B cell (primary cell): ENCODE data around the gene FAR2. TPM values are rescaled to one million over a fixed set of nuclear protein-coding genes. Genes with fewer than 3 reads are reported as not detected.

Experiments used
- ATAC-seq: fragments of 200-7000 bp; cut with Tn5 transposase; one replicate; pipeline ENCODE4 v1.10.0; 2021; ENCODE audit warnings: low read depth, mild to moderate bottlenecking, moderate number of reproducible peaks, moderate library complexity
- CTCF ChIA-PET: fragments of 350-600 bp; sonication (Branson Sonifier 250); formaldehyde crosslinking; loops from one replicate; lab custom pipeline; 2021; ENCODE audit warnings: antibody characterized with exemption, inconsistent platforms; lab: Charles Lee
- POLR2A ChIA-PET: fragments of 350-600 bp; sonication (Branson Sonifier 250); formaldehyde crosslinking; loops from one replicate; lab custom pipeline; 2021; ENCODE audit warnings: antibody characterized with exemption; lab: Charles Lee
- DNase-seq: peaks from one replicate; pipeline ENCODE4 v3.0.0; 2013
- H2AFZ ChIP-seq: 2 replicates; pipeline ENCODE4 v1.6.1; 2012; ENCODE audit warnings: mild to moderate bottlenecking, low read depth, low read length; ENCODE audit not compliant: insufficient read depth, poor library complexity, severe bottlenecking
- H3K27ac ChIP-seq, 2 donors: 1 replicate in 1 of 2; 2 replicates in 1 of 2; pipeline ENCODE4 v1.5.1; 2012 to 2013; ENCODE audit warnings: low read length in 2 of 2, mild to moderate bottlenecking in 2 of 2, moderate library complexity in 1 of 2
- H3K27me3 ChIP-seq, 4 experiments: fragments of 200-600 bp in 1 of 4; sonication (generic) in 1 of 4; replicated peaks in 1 of 4; 1 replicate in 2 of 4; 2 replicates in 2 of 4; pipeline versions ENCODE4 v1.6.1 to v1.7.0; 2013 to 2016; ENCODE audit warnings: low read length in 3 of 4, mild to moderate bottlenecking in 2 of 4, mixed read lengths in 1 of 4, moderate library complexity in 1 of 4; ENCODE audit not compliant: insufficient read depth in 4 of 4, control insufficient read depth in 3 of 4; ENCODE audit errors: control extremely low read depth in 1 of 4
- H3K36me3 ChIP-seq, 2 experiments: replicated peaks in 1 of 2; 1 replicate in 1 of 2; 2 replicates in 1 of 2; pipeline versions ENCODE4 v1.6.1 to v1.7.1; 2013; ENCODE audit warnings: low read length in 1 of 2; ENCODE audit not compliant: insufficient read depth in 2 of 2, control insufficient read depth in 1 of 2; ENCODE audit errors: control extremely low read depth in 1 of 2, extremely low read depth in 1 of 2
- H3K4me1 ChIP-seq, 2 donors: fragments of 200-600 bp in 1 of 2; sonication (generic) in 1 of 2; 1 replicate in 1 of 2; 2 replicates in 1 of 2; pipeline versions ENCODE4 v1.5.1 to v1.6.1; 2013 to 2017; ENCODE audit warnings: low read length in 2 of 2; ENCODE audit not compliant: control insufficient read depth in 2 of 2, insufficient read depth in 2 of 2
- H3K4me2 ChIP-seq: replicated peaks from 2 replicates; pipeline ENCODE3; 2012; ENCODE audit warnings: mild to moderate bottlenecking, low read depth, low read length; ENCODE audit not compliant: poor library complexity, severe bottlenecking
- H3K4me3 ChIP-seq, 5 experiments: fragments of 200-600 bp in 1 of 5; sonication (generic) in 1 of 5; 1 replicate in 3 of 5; 2 replicates in 2 of 5; pipeline versions ENCODE4 v1.5.1 to v1.7.0; 2011 to 2016; ENCODE audit warnings: low read length in 4 of 5, mild to moderate bottlenecking in 4 of 5, low read depth in 2 of 5, control low read depth in 1 of 5, moderate library complexity in 1 of 5; ENCODE audit not compliant: insufficient read depth in 1 of 5; ENCODE audit errors: control extremely low read depth in 1 of 5, extremely low read depth in 1 of 5
- H3K79me2 ChIP-seq: fragments of 200-600 bp; sonication (generic); one replicate; pipeline ENCODE4 v1.6.0; 2016; ENCODE audit warnings: low read length; ENCODE audit not compliant: control insufficient read depth, insufficient read depth
- H3K9ac ChIP-seq: fragments of 200-600 bp; sonication (generic); 2 replicates; pipeline ENCODE4 v1.6.1; 2017; ENCODE audit warnings: mild to moderate bottlenecking, low read length, moderate library complexity
- H3K9me3 ChIP-seq, 3 donors: one replicate each; pipeline versions ENCODE4 v1.6.1 to v1.7.1; 2013; ENCODE audit warnings: low read length in 2 of 3; ENCODE audit not compliant: control insufficient read depth in 2 of 3, insufficient read depth in 1 of 3; ENCODE audit errors: control extremely low read depth in 1 of 3
- H4K20me1 ChIP-seq: 2 replicates; pipeline ENCODE4 v1.6.0; 2012; ENCODE audit warnings: mild to moderate bottlenecking, low read length; ENCODE audit not compliant: insufficient read depth, control insufficient read depth, poor library complexity, severe bottlenecking
- H3K27ac Mint-ChIP-seq: one replicate; pipeline ENCODE4 v1.8.0; 2021; ENCODE audit warnings: mixed read lengths
- H3K27me3 Mint-ChIP-seq: one replicate; pipeline ENCODE4 v1.8.0; 2021; ENCODE audit warnings: mixed read lengths
- H3K4me1 Mint-ChIP-seq: one replicate; pipeline ENCODE4 v1.8.0; 2021; ENCODE audit warnings: mixed read lengths
- H3K4me3 Mint-ChIP-seq: one replicate; pipeline ENCODE4 v1.8.0; 2021; ENCODE audit warnings: mixed read lengths
- H3K9me3 Mint-ChIP-seq: one replicate; pipeline ENCODE4 v1.8.0; 2022; ENCODE audit warnings: mixed read lengths; ENCODE audit not compliant: insufficient read depth
- EZH2 ChIP-seq: IDR thresholded peaks from 2 replicates; pipeline ENCODE4 v1.6.1; 2012; ENCODE audit warnings: borderline replicate concordance, low read depth, mild to moderate bottlenecking, moderate library complexity, low read length; ENCODE audit not compliant: insufficient read depth, poor library complexity, severe bottlenecking
- WGBS: methylation state at CpG from one replicate; pipeline ENCODE4 v1.1.5; 2013; ENCODE audit warnings: missing lambda C conversion rate; ENCODE audit not compliant: insufficient coverage; 5-methylcytosine and 5-hydroxymethylcytosine counted together
- intact Hi-C: fragments of 100-400 bp; cut with micrococcal nuclease; formaldehyde crosslinking; loops from one replicate; pipeline ENCODE4 v1.10.0; 2022
- polyA plus RNA-seq: library from polyadenylated mRNA; depleted of rRNA; stranded (reverse); fragments of >200 nt; gene quantifications from 2 replicates; pipeline ENCODE4 v1.2.3, GENCODE V29; 2012
- total RNA-seq, 2 donors: library from RNA; stranded (reverse); fragments of 120-200 nt in 1 of 2; gene quantifications; 1 replicate in 1 of 2; 2 replicates in 1 of 2; pipeline versions ENCODE4 v1.2.3 to v1.2.4, GENCODE V29; 2013 to 2022
- TF ChIP-seq, protein P1 (sequence below): fragments of 200-600 bp; IDR thresholded peaks from one replicate; pipeline ENCODE4 v1.8.0; 2022; ENCODE audit warnings: antibody characterized with exemption, mild to moderate bottlenecking

FAR2 gene
- total and polyA plus RNA-seq, 2 donors (not counting 1 experiment from before 2014, with no cell fraction given), result 0.39 TPM; not detected in 1

DNA sequence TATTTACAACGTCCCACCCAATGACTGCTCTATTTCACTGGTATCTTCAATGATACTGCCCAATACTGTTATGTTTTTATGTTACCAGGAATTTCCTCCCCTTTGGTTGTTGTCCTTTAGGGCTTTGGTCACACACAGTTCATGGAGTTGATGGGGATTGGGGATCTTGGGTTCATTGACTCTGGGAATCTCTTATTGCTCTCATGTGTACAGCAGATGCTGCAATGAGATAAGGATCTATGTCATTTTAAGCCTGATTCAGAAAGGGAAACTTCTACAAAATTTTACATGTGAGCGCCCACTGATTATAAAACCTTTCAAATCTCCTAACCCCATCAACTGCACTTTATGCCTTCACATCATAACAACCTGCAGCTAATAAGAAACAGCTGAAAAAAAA, 67.2 kb downstream of the FAR2 start:
- Histone ChIP-seq H3K4me2 (no peak overlapping the region), H3K79me2 (no peaks in the 10 kb centered on the region), H3K4me1 (no peaks in the 10 kb centered on the region), H4K20me1 (no peaks in the 10 kb centered on the region), H2AFZ (no peak overlapping the region), H3K9me3 (peaks cover 0 to 5% (median 0%) of the 10 kb centered on the region in 3 donors), H3K27me3 (no peaks in the 10 kb centered on the region), H3K9ac (no peak overlapping the region), H3K36me3 (no peaks in the 10 kb centered on the region), H3K4me3 (no peak overlapping the region), H3K27ac (no peak overlapping the region)
- DNase-seq (no peak), ATAC-seq (no peak)
- Mint-ChIP-seq H3K4me1 (no peaks in the 10 kb centered on the region), H3K27me3 (no peaks in the 10 kb centered on the region), H3K4me3 (no peak overlapping the region), H3K27ac (no peak overlapping the region), H3K9me3 (peaks cover under 1% of the 10 kb centered on the region)
- WGBS, result no CpG with 5 or more reads among the region's 2 CpGs
- no peak for TF ChIP-seq EZH2
- TF ChIP-seq, protein P1, sequence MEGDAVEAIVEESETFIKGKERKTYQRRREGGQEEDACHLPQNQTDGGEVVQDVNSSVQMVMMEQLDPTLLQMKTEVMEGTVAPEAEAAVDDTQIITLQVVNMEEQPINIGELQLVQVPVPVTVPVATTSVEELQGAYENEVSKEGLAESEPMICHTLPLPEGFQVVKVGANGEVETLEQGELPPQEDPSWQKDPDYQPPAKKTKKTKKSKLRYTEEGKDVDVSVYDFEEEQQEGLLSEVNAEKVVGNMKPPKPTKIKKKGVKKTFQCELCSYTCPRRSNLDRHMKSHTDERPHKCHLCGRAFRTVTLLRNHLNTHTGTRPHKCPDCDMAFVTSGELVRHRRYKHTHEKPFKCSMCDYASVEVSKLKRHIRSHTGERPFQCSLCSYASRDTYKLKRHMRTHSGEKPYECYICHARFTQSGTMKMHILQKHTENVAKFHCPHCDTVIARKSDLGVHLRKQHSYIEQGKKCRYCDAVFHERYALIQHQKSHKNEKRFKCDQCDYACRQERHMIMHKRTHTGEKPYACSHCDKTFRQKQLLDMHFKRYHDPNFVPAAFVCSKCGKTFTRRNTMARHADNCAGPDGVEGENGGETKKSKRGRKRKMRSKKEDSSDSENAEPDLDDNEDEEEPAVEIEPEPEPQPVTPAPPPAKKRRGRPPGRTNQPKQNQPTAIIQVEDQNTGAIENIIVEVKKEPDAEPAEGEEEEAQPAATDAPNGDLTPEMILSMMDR, result no peak
- ChIA-PET POLR2A (no interaction called here), CTCF (no interaction called here)
- intact Hi-C loops, result no loop called here

DNA sequence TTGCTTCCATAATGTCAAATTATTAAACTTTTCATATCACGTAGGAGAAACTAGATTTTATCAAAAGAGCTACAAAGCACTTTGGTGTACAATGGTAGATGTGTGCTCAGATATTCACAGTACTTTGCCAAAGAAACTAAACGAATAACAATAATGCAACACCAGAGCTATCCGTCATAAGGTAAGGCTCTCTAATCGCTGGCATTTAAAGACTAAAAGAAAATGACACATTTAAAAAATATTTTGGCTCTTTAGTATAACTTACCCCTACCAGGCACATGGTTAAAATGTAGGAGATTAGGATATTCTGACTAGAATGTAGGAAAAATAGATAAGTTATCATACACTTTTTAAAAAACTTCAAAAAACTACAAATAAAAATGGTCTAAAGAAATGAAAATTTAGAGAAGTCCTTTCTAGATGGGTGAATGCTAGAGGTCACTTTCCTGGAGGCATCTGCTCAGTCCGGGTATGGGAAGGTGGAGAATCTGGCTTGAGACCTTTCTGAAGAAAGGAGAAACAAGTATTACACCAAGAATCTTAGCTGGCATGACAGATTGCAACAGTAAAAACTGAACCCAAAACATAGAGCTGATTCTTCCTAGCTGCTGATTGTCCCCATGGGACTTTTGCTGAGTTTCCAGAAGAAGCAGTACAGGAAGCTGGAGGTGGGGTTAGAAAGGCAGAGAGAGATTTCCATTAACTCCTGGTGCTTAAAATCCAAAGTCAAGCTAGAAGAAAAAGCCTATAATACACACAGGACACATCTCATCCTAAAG, 67.9 kb downstream of the FAR2 start:
- Mint-ChIP-seq H3K9me3 (peaks cover 2% of the 10 kb centered on the region), H3K4me1 (no peaks in the 10 kb centered on the region), H3K27me3 (no peaks in the 10 kb centered on the region), H3K4me3 (no peak overlapping the region), H3K27ac (no peak overlapping the region)
- TF ChIP-seq EZH2, result no peak
- TF ChIP-seq, protein P1, result no peak
- ChIA-PET CTCF (no interaction called here), POLR2A (no interaction called here)
- H3K4me1 ChIP-seq, result no peaks in the 10 kb centered on the region
- no peak overlapping the region for H3K4me3 ChIP-seq
- H3K27me3 ChIP-seq, result no peaks in the 10 kb centered on the region
- H3K4me2 ChIP-seq, result no peak overlapping the region
- no peak overlapping the region for H3K9ac ChIP-seq
- no peaks in the 10 kb centered on the region for H3K36me3 ChIP-seq
- no peak overlapping the region for H3K27ac ChIP-seq
- no CpG with 5 or more reads among the region's 5 CpGs for WGBS
- no peaks in the 10 kb centered on the region for H4K20me1 ChIP-seq
- no peaks in the 10 kb centered on the region for H3K79me2 ChIP-seq
- intact Hi-C loops, result no loop called here
- H2AFZ ChIP-seq, result no peak overlapping the region
- peaks cover 0 to 5% (median 0%) of the 10 kb centered on the region in 3 donors for H3K9me3 ChIP-seq
- DNase-seq (no peak), ATAC-seq (no peak)
